H4 (cell line): ENCODE results near the gene EVX1. TPM values are rescaled to one million over a fixed set of nuclear protein-coding genes. Genes with fewer than 3 reads are reported as not detected.

Experiments
- DNase-seq: peaks from one replicate; pipeline ENCODE4 v3.0.0-alpha.2; 2015; ENCODE audit warnings: low spot score
- total RNA-seq: library from RNA; depleted of rRNA; stranded (reverse); fragments of >200 nt; shearing (Covaris generic); gene quantifications from 2 replicates; pipeline ENCODE4 v1.2.3, GENCODE V29; 2014

The EVX1 gene
- total RNA-seq, 1 experiment from 2014 or later = not detected

GRCh38 chr7:27205325-27206280 lies 37.0 kb upstream of the EVX1 start:
- DNase-seq = no peak

- DNase-seq = no peak
These were observed 35.1 kb upstream of the EVX1 start for GRCh38 chr7:27207348-27207985.

- no peak for DNase-seq
These were observed 33.6 kb upstream of the EVX1 start for GRCh38 chr7:27208998-27209397.

- no peak for DNase-seq
These were observed 32.6 kb upstream of the EVX1 start for GRCh38 chr7:27209933-27210440.

DNA sequence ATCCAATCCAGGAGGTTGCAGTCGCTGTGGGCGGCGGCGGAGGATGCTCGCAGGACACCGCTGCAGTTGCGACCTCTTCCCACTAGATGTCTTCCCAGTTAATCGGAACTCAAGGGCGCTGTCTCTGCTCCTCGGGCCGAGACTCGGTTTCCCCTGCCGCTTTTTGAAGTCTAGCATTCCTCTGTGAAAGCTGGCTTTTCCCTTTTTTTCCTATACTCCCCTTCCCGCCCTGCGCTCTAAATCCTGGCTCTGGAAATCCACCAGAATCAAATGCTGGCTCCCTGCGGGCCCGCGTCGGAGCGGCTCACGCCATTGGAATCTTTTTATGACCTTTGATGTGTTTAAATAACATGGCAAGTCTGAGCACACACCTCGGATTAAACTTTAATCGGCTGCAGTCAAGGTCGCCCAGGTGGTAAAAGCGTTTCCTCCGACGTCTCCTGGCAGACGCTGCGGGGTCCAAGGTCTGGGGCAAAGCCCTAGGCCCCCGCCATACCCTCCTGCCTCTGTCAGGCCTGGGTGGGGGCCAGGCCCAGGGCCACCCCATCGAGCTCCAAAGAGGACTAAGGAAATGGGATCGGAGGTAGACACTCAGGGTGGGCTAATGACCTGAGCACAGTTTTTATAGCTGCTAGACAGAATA lies 32.0 kb upstream of the EVX1 start:
- peak; percentile 58 for DNase-seq

- no peak for DNase-seq
These were observed 31.5 kb upstream of the EVX1 start for GRCh38 chr7:27211084-27211446.

- DNase-seq = no peak
These were observed 30.8 kb upstream of the EVX1 start for GRCh38 chr7:27211764-27212204.

DNA sequence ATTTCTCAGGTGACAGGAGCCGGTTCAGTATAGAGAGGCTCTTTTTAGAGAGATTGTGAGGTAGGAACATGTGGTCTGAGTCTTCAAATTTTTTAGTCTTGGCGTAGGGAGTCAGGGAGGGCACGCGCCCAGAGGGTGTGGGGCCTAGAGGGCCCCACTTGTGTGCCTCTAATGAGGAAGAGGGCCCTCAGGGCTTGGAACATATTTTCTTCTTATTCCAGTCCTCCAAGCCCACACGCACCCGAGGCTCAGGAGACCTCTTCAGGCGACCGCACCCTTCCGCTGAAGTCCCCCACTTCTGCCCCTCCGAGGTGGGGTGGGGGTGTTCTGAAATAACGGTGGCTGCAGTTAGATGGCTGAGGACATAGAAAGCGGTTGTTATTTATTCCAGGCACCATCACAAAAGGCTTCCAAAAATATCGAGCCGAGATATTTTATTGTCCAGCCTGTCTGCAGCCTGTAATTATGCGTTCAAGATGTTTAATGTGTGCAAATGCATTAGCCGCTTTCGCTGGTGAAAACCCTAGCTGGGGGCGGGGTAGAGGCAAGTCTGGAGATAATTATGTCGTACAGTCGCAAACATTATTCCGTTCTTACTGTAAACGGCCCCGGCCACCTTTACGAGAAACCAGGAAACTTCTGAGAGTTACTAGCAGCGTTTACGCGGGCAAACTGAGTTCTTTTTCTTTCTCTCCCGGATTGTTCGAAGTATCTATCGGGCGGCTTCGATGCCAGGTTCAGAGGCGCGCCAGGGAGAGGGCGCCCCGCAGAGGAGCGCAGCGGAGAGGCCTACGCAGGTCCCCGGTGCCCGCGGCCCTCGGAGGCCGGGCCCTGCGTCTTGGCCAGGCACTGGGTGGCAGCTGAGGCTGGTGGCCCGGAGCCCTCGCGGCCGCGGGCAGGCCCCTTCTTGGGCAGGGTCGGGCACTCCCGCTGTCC lies 29.8 kb upstream of the EVX1 start:
- no peak for DNase-seq

GRCh38 chr7:27213433-27214238 lies 29.0 kb upstream of the EVX1 start:
- no peak for DNase-seq

- DNase-seq = no peak
These were observed 28.2 kb upstream of the EVX1 start for GRCh38 chr7:27214239-27214950.

DNA sequence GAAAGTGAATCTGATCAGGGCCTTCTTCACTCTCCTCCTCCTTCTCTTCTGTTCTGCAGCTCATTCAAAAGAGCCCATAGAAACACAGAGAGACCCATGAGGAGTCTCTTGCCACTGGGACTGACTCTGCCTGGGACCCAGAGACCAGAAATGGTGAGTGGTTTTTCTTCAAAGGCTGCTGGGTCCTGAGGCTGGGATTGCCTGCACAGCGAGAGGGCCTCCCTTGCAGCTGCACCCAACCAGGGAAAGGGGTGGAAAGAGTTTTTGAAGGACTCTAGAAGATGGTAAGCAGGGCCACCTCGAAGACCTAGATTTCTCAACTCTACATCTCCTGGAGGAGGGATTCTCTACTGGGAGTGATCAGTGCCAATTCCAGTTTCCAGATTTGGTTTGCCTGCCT lies 27.2 kb upstream of the EVX1 start:
- DNase-seq = no peak

DNA sequence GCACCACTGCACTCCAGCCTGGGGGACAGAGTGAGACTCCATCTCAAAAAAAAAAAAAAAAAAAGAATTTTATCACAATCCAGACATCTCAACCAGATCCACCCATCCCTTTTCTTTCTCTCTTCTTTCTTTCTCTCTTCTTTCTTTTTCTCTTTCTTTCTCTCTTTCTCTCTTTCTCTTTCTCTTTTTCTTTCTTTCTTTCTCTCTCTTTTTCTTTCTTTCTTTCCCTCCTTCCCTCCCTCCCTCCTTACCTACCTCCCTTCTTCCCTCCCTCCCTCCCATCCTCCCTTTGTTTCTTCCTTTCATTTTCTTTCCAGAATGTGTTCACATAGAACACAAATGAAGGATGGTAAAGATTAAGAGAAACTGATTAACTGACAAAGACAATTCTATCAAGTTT lies 24.7 kb upstream of the EVX1 start:
- DNase-seq = no peak

DNA sequence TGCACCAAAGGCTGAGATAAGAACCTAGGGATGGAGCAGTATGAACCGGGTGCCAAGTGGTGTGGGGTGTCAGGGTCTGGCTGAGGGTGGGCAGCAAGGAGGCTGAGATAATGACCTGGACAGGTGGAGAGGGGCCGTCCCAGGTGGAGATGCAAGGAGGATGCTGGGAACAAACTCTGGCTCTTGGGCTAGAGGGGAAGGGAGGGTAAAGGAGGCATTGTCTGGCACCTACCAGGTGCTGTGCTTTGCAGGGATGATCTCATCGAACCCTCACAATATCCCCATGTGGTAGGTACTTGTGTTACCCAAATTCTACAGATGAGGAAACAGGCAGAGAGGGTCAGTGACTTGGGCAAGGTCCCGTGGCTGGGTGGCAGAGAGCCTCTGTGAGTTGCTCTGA lies 22.8 kb upstream of the EVX1 start:
- DNase-seq = no peak

DNA sequence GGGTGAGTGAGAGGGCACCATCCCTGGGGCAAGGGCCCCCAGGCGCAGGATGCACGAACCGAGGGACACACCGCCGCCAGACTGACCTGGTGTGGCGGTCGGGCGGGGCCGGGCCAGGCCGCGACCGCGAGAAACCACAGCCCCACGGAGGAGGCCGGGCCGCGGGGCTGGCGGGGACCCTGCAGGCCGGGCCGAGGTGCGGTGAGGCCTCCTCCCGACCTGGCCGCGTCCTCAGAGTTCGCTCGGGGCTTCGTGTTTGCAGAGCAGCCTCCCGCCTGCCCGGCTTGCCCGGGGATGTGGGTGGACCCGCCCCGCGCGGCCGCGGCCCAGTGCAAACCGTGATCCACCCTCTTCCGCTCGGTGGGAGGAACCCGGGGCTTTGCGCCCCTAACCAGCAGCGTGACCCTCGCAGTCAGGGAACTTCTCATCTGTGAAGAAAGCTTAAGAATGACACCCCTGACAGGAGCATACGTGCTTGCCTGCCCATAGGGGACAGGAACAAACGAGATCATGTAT lies 22.1 kb upstream of the EVX1 start:
- no peak for DNase-seq

DNA sequence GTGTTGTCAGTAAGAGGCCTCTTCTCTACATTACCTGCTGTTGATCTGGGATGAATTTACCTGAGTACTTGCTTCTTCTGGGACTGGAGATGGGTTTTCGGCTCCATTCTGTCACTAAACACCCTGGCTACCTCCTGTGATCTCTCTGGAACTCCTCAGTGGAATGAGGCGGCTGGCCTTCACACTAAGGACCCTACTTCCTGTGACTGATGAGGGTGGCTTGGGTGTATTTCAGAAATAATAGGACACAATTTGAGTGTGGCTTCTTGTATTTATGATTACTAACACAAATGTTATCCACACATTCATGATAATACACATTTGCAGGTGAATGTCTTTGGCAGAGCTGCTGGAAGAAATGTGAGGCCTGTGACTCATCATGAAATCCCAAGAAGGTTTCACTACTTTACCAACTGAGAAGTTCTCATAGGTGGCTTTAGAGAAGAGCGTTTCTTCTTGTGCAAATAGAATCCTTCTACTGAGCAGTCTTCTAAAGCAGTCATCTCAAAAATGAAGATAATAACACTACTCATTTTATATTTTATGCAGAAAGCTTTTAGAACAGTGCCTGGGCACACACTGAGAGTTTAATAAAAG lies 21.3 kb upstream of the EVX1 start:
- DNase-seq = no peak

DNA sequence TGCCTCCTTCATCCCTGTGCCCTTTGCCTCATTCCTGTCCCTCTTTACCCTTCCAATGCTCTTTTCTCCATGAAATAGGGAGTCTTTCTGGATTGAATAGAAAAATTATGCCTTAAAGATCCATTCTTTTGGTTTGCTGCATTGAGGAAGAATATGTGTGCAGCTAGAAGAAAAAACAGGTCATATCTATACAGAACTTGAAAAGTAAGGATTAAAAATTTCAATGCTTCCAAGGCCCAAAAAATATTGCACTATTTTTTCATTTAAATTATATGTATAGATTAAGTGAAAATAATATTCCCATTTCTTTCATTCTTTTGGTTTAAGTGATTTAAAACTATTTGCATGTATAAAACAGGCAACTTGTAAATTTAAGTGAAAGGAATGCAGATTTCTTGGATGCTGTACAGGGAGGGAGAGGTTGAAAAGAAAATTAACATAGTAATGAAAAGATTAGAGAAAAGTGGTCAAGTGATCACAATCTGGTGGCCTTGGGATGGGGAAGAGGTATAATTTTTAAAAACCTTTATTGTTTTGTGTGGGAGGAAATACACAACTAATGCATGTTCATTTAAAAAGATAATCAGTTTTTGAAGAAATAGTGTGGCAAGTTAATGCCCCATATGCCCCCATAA lies 18.5 kb upstream of the EVX1 start:
- no peak for DNase-seq

DNA sequence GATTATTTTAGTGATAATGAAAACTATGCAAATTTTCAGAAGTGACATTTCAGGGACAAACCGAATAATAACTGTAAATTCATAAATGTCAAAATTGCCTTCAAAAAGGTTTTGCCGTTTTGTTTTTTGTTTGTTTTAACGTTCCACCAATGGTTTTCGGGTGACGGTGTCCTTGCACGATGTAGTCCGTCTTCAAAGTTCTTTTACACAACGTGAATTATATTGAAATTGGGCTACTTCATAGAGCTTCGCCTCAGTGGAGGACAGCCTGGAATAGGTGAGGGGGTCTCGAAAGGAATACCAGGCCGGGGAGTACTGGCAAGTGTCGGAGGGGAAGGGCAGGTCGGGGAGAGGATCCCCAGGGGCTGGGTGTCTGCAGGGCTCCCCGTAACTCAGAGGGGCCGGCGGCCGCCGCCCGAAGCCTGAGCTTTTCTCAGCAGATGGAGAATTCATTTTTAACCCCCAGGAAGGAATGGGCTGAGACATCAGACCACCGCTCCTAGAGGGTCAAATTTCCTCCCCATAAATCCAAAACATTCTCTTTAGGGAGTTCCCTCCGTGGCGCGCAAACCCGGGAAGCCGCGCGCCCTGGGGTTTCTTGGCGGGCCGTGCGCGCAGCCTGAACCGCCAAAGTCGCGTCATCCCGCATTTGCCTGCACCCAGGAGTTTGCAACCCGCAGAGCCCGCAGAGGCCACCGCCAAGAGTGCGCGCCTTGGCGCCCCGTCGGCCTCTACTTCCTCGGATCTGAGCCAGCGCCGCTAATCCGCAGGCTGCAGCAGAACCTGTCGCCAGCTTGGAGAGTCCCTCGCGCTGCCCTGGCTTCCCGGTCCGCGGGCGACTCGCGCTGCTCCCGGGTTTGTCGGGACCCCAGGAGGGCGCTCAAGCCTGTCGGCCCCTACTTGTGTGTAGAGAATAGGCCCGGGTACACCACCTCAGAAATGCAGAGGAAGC lies 17.3 kb upstream of the EVX1 start:
- DNase-seq = no peak

GRCh38 chr7:27229448-27229847 lies 13.2 kb upstream of the EVX1 start:
- DNase-seq = no peak
